CD14-positive monocyte (primary cell): Measurements from ENCODE around the gene GLIPR1L2. TPM values are rescaled to one million over a fixed set of nuclear protein-coding genes. Genes with fewer than 3 reads are reported as not detected.
"Not testable (repeated sequence)": the region's sequence is repeated elsewhere in the genome, so short reads cannot be mapped to it uniquely, and the experiment has no call there.

Experiments used
- DNase-seq, 3 donors: peaks; one replicate each; pipeline ENCODE4 v3.0.0-alpha.2; 2011 to 2022
- H2AFZ ChIP-seq: 2 replicates; pipeline ENCODE4 v1.6.0; 2012; ENCODE audit warnings: mild to moderate bottlenecking, low read depth, low read length, inconsistent platforms; ENCODE audit not compliant: insufficient read depth, poor library complexity, severe bottlenecking
- H3K27ac ChIP-seq, 2 donors: 1 replicate in 1 of 2; 2 replicates in 1 of 2; pipeline ENCODE4 v1.5.1; 2012 to 2013; ENCODE audit warnings: low read length in 2 of 2, control low read depth in 1 of 2, inconsistent platforms in 1 of 2, low read depth in 1 of 2, mild to moderate bottlenecking in 1 of 2
- H3K27me3 ChIP-seq, 2 donors: one replicate each; pipeline versions ENCODE4 v1.6.0 to v1.6.1; 2011 to 2013; ENCODE audit warnings: low read length in 2 of 2; ENCODE audit not compliant: control insufficient read depth in 2 of 2, insufficient read depth in 2 of 2
- H3K36me3 ChIP-seq, 2 donors: replicated peaks in 1 of 2; 1 replicate in 1 of 2; 2 replicates in 1 of 2; pipeline versions ENCODE4 v1.5.1 to v1.6.1; 2012 to 2013; ENCODE audit warnings: low read length in 2 of 2, control low read depth in 1 of 2, inconsistent platforms in 1 of 2, mild to moderate bottlenecking in 1 of 2; ENCODE audit not compliant: insufficient read depth in 2 of 2, control insufficient read depth in 1 of 2
- H3K4me1 ChIP-seq, 2 donors: 1 replicate in 1 of 2; 2 replicates in 1 of 2; pipeline versions ENCODE4 v1.5.1 to v1.6.1; 2012 to 2013; ENCODE audit warnings: low read length in 2 of 2, control low read depth in 1 of 2, inconsistent platforms in 1 of 2, mild to moderate bottlenecking in 1 of 2, moderate library complexity in 1 of 2; ENCODE audit not compliant: insufficient read depth in 2 of 2, control insufficient read depth in 1 of 2
- H3K4me2 ChIP-seq: replicated peaks from 2 replicates; pipeline ENCODE3; 2012; ENCODE audit warnings: low read length, moderate library complexity, mild to moderate bottlenecking; ENCODE audit not compliant: poor library complexity, severe bottlenecking; ENCODE audit errors: extremely low read depth
- H3K4me3 ChIP-seq, 3 experiments: fragments of 200-600 bp in 1 of 3; sonication (generic) in 1 of 3; replicated peaks in 1 of 3; 1 replicate in 2 of 3; 2 replicates in 1 of 3; pipeline ENCODE4 v1.5.1; 2011 to 2013; ENCODE audit warnings: low read length in 3 of 3, mild to moderate bottlenecking in 3 of 3, control low read depth in 2 of 3, low read depth in 2 of 3, inconsistent platforms in 1 of 3, moderate library complexity in 1 of 3
- H3K79me2 ChIP-seq: 2 replicates; pipeline ENCODE4 v1.6.0; 2012; ENCODE audit warnings: mild to moderate bottlenecking, control low read depth, inconsistent platforms, low read length, moderate library complexity; ENCODE audit not compliant: insufficient read depth
- H3K9ac ChIP-seq: 2 replicates; pipeline ENCODE4 v1.6.0; 2017; ENCODE audit warnings: low read length, mild to moderate bottlenecking; ENCODE audit not compliant: insufficient read depth, poor library complexity, severe bottlenecking
- H3K9me3 ChIP-seq, 2 donors: replicated peaks in 1 of 2; 1 replicate in 1 of 2; 2 replicates in 1 of 2; pipeline versions ENCODE4 v1.5.1 to v1.6.1; 2012 to 2013; ENCODE audit warnings: low read length in 2 of 2, control low read depth in 1 of 2; ENCODE audit not compliant: control insufficient read depth in 1 of 2, insufficient read depth in 1 of 2
- H4K20me1 ChIP-seq: 2 replicates; pipeline ENCODE4 v1.6.0; 2012; ENCODE audit warnings: mild to moderate bottlenecking, low read length, control low read depth, moderate library complexity; ENCODE audit not compliant: insufficient read depth
- H3K27ac Mint-ChIP-seq, 7 donors: one replicate each; pipeline ENCODE4 v1.8.0; 2020; ENCODE audit warnings: mild to moderate bottlenecking in 7 of 7, mixed read lengths in 7 of 7, moderate library complexity in 6 of 7, inconsistent platforms in 2 of 7
- H3K27me3 Mint-ChIP-seq, 3 donors: one replicate each; pipeline ENCODE4 v1.8.0; 2021 to 2022; ENCODE audit warnings: low read depth in 3 of 3, mild to moderate bottlenecking in 3 of 3, mixed read lengths in 3 of 3, moderate library complexity in 3 of 3, inconsistent platforms in 1 of 3
- H3K36me3 Mint-ChIP-seq, 2 donors: one replicate each; pipeline ENCODE4 v1.8.0; 2020; ENCODE audit warnings: mixed read lengths in 2 of 2, inconsistent platforms in 1 of 2, mild to moderate bottlenecking in 1 of 2
- H3K4me1 Mint-ChIP-seq: one replicate; pipeline ENCODE4 v1.8.0; 2020; ENCODE audit warnings: mild to moderate bottlenecking, mixed read lengths
- H3K4me3 Mint-ChIP-seq, 2 donors: one replicate each; pipeline ENCODE4 v1.8.0; 2020; ENCODE audit warnings: mild to moderate bottlenecking in 2 of 2, mixed read lengths in 2 of 2, moderate library complexity in 1 of 2
- H3K9me3 Mint-ChIP-seq, 7 donors: one replicate each; pipeline ENCODE4 v1.8.0; 2020 to 2022; ENCODE audit warnings: mixed read lengths in 7 of 7, mild to moderate bottlenecking in 6 of 7, moderate library complexity in 6 of 7, inconsistent platforms in 2 of 7
- CTCF ChIP-seq: fragments of 200-600 bp; IDR thresholded peaks from one replicate; pipeline ENCODE4 v1.8.0; 2022; ENCODE audit warnings: antibody characterized with exemption, mild to moderate bottlenecking
- WGBS: methylation state at CpG from one replicate; pipeline ENCODE4 v1.1.5; 2013; ENCODE audit warnings: missing lambda C conversion rate; ENCODE audit not compliant: insufficient coverage; 5-methylcytosine and 5-hydroxymethylcytosine counted together
- intact Hi-C, 2 donors: fragments of 100-400 bp; cut with micrococcal nuclease; formaldehyde crosslinking; loops; one replicate each; pipeline versions ENCODE4 v1.15.0 to v1.15.1; 2023
- polyA plus RNA-seq, 3 donors: library from polyadenylated mRNA; depleted of rRNA in 1 of 3; unstranded in 2 of 3; stranded (reverse) in 1 of 3; fragments of 300-500 nt in 2 of 3; fragments of >200 nt in 1 of 3; fragmentation: Illumina TruSeq in 2 of 3; gene quantifications; 1 replicate in 2 of 3; 2 replicates in 1 of 3; pipeline ENCODE4 v1.2.3, GENCODE V29; 2012 to 2021

The GLIPR1L2 gene
- polyA plus RNA-seq, 3 donors: 0.11 to 0.24 TPM; not detected in 1

- intact Hi-C loops: no loop called here
- DNase-seq: no peak
Observed at GRCh38 chr12:75457191-75457590, 66.3 kb downstream of the GLIPR1L2 start.

GRCh38 chr12:75457866-75458265 lies 67.0 kb downstream of the GLIPR1L2 start:
- H3K27ac Mint-ChIP-seq: peak overlapping the region; percentile 1 to 88 (median 81)
- H3K9me3 Mint-ChIP-seq: peaks cover 10 to 31% (median 23%) of the 10 kb centered on the region in 7 donors
- H3K27me3 ChIP-seq, intact Hi-C loops, DNase-seq, H3K4me2 ChIP-seq, H3K36me3 Mint-ChIP-seq, H3K27me3 Mint-ChIP-seq, H3K36me3 ChIP-seq, H2AFZ ChIP-seq, H3K9ac ChIP-seq, H3K79me2 ChIP-seq, H4K20me1 ChIP-seq: not testable (repeated sequence)
- H3K4me1 Mint-ChIP-seq: peaks cover 36% of the 10 kb centered on the region
- H3K9me3 ChIP-seq: peaks cover 11 to 21% of the 10 kb centered on the region in 2 donors
- peak overlapping the region in 1 of 3 experiments; percentile 8 for H3K4me3 ChIP-seq
- 23% methylated on average over 4 of the region's 9 CpGs for WGBS
- peak overlapping the region in 1 of 2 donors; percentile 54 for H3K27ac ChIP-seq
- peak overlapping the region in 1 of 2 donors; percentile 26 for H3K4me3 Mint-ChIP-seq
- peaks cover 19 to 43% of the 10 kb centered on the region in 2 donors for H3K4me1 ChIP-seq

More at GRCh38 chr12:75457191-75457590, 66.3 kb downstream of the GLIPR1L2 start:
- no peak for TF ChIP-seq CTCF
- Histone ChIP-seq H3K27ac (peak overlapping the region in 1 of 2 donors; percentile 54), H3K4me3 (peak overlapping the region in 1 of 3 experiments; percentile 8), H3K36me3 (no peaks in the 10 kb centered on the region), H3K9ac (no peak overlapping the region), H3K79me2 (no peaks in the 10 kb centered on the region), H3K27me3 (no peaks in the 10 kb centered on the region), H3K4me1 (peaks cover 19 to 43% of the 10 kb centered on the region in 2 donors), H4K20me1 (no peaks in the 10 kb centered on the region), H3K9me3 (peaks cover 11 to 21% of the 10 kb centered on the region in 2 donors), H3K4me2 (peak overlapping the region; percentile 28), H2AFZ (no peak overlapping the region)
- peak overlapping the region; percentile 1 to 88 (median 79) for H3K27ac Mint-ChIP-seq
- peaks cover 2 to 5% of the 10 kb centered on the region in 2 donors for H3K36me3 Mint-ChIP-seq
- peaks cover 10 to 29% (median 20%) of the 10 kb centered on the region in 7 donors for H3K9me3 Mint-ChIP-seq
- H3K4me1 Mint-ChIP-seq: peaks cover 37% of the 10 kb centered on the region
- H3K27me3 Mint-ChIP-seq: peaks cover 0 to 1% (median 1%) of the 10 kb centered on the region in 3 donors
- no CpG with 5 or more reads among the region's 1 CpG for WGBS
- peak overlapping the region in 1 of 2 donors; percentile 8 for H3K4me3 Mint-ChIP-seq
